ENCODE results near the gene EBP.

EBP gene

DNA sequence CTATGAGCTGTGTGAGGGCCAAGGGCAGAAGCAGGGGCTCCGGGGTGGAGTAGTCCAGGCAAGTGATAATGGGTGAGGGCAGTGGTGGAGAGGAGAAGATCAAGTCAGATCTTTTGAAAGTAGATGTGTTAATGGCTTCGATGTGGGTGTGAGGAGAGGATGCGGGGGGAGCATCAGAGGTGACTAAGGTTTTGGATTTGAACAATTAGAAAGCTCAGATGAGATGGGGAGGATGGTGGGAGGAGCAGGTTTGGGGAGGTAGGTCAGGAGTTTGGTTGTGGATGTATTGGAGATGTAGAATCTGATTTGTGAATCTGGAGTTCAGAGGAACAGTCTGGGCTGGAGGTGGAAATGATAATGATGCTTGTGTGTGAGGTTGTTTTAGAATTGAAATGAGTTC is 41.0 kb upstream of the EBP start:
- in situ Hi-C loops (cut with HindIII; ENCODE audit: low pct_unique_long_range_greater_than_20kb, low sequenced_read_pairs) = no loop called here
- no peak for TF ChIP-seq JUND (IDR thresholded peaks at IDR 0.05; ENCODE audit: low read depth)
- no peak for DNase-seq (ENCODE audit: low read depth in 1 of 2, low spot score in 1 of 2)

DNA sequence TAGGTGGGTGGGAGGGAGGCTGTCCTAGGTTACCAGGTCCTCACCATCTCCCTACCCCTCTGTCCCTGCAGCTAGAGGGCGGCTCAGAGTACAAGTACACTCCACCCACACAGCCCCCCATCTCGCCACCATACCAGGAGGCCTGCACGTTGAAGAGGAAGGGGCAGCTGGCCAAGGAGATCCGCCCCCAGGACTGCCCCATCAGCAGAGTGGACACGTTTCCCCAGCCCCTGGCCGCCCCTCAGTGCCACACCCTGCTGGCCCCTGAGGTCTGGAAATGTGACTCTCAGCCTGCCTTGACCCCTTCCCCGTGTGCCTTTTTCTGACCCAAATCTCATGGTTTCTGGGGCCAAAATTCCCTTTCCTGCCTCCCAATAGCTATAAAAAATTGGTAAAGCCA is 39.1 kb upstream of the EBP start:
- in situ Hi-C loops (cut with HindIII; ENCODE audit: low pct_unique_long_range_greater_than_20kb, low sequenced_read_pairs) = no loop called here
- DNase-seq (ENCODE audit: low read depth in 1 of 2, low spot score in 1 of 2) = no peak
- no peak for TF ChIP-seq JUND (IDR thresholded peaks at IDR 0.05; ENCODE audit: low read depth)

DNA sequence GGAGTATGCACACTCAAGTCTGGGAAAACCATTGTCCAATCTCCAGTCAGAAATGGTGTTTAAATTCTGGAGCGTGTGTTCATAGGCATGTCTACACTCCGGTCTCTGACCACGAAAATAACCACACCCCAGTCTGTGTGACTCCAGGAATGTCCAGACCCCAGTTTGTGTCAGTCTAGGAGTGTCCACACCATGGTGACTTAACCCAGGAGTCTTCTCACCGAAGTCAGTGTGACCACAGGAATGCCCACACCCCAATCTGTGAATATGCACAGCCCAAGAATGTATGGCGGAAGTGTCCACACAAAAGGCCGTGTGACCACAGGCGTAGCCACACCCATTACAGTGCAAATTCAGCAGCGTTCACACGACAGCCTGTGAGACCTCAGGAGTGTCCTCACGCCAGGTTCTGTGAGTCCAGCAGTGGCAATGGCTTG is 34.2 kb upstream of the EBP start:
- in situ Hi-C loops (cut with HindIII; ENCODE audit: low pct_unique_long_range_greater_than_20kb, low sequenced_read_pairs) = no loop called here
- peak in 1 of 2 experiments; percentile 55 for DNase-seq (ENCODE audit: low read depth in 1 of 2, low spot score in 1 of 2)
- no peak for TF ChIP-seq JUND (IDR thresholded peaks at IDR 0.05; ENCODE audit: low read depth)

DNA sequence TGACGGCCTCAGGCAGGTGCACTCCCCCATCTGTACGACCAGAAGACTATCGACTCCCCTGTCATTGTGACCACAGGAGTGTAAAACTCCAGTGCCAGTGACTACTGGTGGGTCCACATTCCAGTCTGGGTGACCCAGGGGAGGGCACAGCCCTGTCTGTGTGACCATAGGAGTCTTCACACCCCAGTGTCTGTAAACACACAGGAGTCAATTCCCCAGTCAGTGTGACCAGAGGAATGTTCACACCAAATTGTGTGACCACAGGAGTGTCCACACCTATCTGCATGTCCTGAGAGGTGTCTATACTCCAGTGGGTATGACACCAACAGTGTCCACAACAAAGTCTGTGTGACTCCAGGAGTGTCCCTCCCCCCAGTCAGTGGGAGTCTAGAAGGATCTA is 33.6 kb upstream of the EBP start:
- in situ Hi-C loops (cut with HindIII; ENCODE audit: low pct_unique_long_range_greater_than_20kb, low sequenced_read_pairs) = no loop called here
- peak in 1 of 2 experiments; percentile 21 for DNase-seq (ENCODE audit: low read depth in 1 of 2, low spot score in 1 of 2)
- no peak for TF ChIP-seq JUND (IDR thresholded peaks at IDR 0.05; ENCODE audit: low read depth)

DNA sequence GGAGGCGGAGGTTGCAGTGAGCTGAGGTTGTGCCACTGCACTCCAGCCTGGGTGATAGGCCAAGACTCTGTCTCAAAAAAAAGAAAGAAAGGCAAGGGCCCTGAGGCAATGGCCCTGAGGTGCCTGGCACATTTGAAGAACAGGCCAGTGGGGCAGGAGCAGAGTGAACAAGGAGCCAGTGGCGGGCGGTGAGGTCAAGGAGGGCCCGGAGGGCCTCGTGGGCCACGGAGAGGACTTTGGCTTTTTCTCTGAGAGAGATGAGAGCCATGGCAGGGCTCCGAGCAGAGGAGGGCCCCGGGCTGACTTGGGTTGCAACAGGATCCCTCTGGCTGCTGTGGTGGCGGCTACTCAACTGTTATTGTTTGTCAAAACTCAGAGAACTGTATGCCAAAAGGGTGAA is 32.3 kb upstream of the EBP start:
- in situ Hi-C loops (cut with HindIII; ENCODE audit: low pct_unique_long_range_greater_than_20kb, low sequenced_read_pairs) = no loop called here
- no peak for DNase-seq (ENCODE audit: low read depth in 1 of 2, low spot score in 1 of 2)
- no peak for TF ChIP-seq JUND (IDR thresholded peaks at IDR 0.05; ENCODE audit: low read depth)

DNA sequence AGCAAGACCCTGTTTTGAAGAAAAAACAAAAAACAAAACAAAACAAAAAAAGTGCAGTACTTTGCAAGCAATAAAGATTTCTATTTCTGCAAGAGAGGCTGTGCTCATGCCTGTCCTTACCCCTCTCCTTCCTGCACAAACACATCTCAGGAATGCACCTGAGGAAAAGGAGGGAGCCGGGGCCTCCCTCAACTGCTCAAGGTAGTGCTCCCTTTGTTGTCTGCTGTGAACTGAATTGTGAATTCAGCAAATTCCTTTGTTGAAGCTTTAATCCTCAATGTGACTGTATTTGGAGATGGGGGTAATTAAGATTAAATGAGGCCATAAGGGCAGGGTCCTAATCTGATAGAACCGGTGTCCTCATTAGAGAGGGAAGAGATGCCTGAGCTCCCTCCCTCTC is 31.7 kb upstream of the EBP start:
- no peak for DNase-seq (ENCODE audit: low read depth in 1 of 2, low spot score in 1 of 2)
- in situ Hi-C loops (cut with HindIII; ENCODE audit: low pct_unique_long_range_greater_than_20kb, low sequenced_read_pairs) = no loop called here
- TF ChIP-seq JUND (IDR thresholded peaks at IDR 0.05; ENCODE audit: low read depth) = no peak

DNA sequence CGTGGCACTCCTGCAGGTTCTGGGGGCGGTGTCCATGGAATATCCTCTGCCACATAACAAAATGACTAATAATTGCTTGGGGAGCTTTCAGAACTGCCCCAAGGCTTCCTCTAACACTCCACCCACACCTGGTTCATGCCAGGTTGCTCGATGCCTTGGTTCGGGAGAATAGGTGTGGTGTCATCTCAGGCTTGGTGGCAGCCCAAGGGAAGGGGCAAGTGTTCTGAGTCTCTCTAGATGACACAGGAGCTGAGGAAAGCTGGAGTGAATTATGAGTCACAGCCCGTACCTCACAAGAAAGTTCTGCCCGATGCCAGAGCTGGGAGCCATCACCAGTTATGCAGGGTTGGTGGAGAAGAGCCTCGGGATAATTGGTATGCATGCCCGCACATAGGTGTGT is 30.9 kb upstream of the EBP start:
- DNase-seq (ENCODE audit: low read depth in 1 of 2, low spot score in 1 of 2) = no peak
- TF ChIP-seq JUND (IDR thresholded peaks at IDR 0.05; ENCODE audit: low read depth) = no peak
- in situ Hi-C loops (cut with HindIII; ENCODE audit: low pct_unique_long_range_greater_than_20kb, low sequenced_read_pairs) = no loop called here

DNA sequence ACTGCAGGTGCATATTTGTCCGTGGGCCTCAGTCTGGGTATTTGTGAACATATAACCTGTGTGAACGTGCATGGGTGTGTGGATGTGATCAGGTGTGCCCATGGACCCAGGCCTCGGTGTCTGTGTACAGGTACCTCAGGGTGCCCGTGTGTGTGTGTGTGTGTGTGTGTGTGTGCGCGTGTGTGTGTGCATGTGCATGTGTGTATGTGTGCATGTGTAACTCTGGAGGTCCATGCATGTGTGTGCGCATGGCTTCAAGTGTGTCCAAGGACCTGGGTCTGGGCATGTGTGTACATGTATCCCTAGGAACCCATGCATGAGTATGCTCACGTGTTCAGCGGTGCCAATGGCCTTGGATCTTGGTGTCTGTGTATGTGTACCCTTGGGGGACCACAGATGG is 29.8 kb upstream of the EBP start:
- in situ Hi-C loops (cut with HindIII; ENCODE audit: low pct_unique_long_range_greater_than_20kb, low sequenced_read_pairs) = no loop called here
- TF ChIP-seq JUND (IDR thresholded peaks at IDR 0.05; ENCODE audit: low read depth) = no peak
- DNase-seq (ENCODE audit: low read depth in 1 of 2, low spot score in 1 of 2) = no peak

DNA sequence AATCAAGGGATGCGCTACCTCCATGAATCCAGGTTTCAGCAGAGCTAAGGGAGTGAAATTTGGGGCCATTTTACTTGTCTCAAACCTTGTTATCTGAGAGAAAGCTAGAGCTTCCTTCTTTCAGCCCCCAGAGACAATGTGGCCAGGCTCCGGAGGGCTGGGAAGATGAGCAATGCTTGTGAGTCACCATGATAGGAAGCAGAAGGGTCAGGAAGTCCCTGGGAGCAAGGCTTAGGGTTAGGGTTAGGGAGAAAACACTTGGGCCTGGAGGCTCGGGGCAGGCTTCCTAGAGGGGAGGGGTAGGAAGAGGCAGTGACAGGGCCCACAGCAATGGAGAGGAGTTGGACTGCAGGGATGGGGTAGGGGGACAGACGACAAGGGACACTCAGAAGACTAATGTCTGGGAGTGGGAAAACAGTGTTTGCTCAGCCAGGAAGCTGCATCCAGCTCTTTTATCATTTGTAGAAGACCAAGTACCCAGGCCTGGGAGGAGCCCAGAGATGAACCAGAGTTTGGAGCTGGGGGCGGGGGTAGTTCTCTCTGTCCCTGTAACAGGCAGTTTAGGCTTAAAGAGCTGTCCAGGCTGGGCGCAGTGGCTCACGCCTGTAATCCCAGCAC is 29.2 kb upstream of the EBP start:
- in situ Hi-C loops (cut with HindIII; ENCODE audit: low pct_unique_long_range_greater_than_20kb, low sequenced_read_pairs) = no loop called here
- TF ChIP-seq JUND (IDR thresholded peaks at IDR 0.05; ENCODE audit: low read depth) = no peak

DNA sequence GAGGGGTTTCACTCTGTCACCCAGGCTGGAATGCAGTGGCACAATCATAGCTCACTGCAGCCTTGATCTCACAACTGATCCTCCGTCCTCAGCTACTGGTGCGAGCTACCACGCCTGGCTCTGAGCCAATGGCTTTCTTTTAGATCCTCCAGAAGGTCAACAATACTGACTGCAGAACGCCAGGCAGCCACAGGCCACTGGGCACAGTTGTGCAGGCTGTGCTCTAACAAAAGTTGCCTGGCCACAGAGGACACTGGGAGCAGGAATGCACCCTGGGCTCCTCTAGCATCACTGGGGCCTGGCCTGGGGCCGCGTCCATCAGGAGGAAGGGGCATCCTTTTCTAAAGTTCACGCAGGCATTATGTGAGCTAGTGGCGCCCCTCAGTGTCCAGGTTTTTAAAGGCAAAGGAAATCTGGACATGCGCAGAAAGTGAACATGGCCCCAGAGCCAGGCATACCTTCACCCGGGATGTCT is 27.7 kb upstream of the EBP start:
- TF ChIP-seq JUND (IDR thresholded peaks at IDR 0.05; ENCODE audit: low read depth) = no peak
- peak in 1 of 2 experiments; percentile 72 for DNase-seq (ENCODE audit: low read depth in 1 of 2, low spot score in 1 of 2)
- in situ Hi-C loops (cut with HindIII; ENCODE audit: low pct_unique_long_range_greater_than_20kb, low sequenced_read_pairs) = no loop called here

More for the DNA sequence above, 29.2 kb upstream of the EBP start:
- no peak for DNase-seq (ENCODE audit: low read depth in 1 of 2, low spot score in 1 of 2)

DNA sequence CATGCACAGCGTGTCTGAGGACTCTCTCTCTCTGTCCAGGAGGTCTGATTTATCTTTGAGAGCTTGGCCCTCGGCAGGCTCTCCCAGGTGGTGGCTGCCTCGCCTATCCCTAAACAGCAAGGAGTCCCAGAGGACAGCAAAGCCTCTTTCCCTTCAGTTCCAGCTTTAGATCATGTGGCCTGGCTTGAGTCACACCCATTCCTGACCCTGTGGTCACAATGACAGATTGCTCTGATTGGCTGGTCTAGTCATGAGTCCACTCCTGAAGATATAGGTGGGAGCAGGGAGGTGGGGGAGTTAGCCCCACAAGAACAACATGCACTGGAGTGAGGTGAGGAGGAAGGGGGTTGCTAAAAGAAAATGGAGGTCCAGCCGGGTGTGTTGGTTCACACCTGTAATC is 24.9 kb upstream of the EBP start:
- in situ Hi-C loops (cut with HindIII; ENCODE audit: low pct_unique_long_range_greater_than_20kb, low sequenced_read_pairs) = no loop called here
- TF ChIP-seq JUND (IDR thresholded peaks at IDR 0.05; ENCODE audit: low read depth) = no peak
- no peak for DNase-seq (ENCODE audit: low read depth in 1 of 2, low spot score in 1 of 2)

DNA sequence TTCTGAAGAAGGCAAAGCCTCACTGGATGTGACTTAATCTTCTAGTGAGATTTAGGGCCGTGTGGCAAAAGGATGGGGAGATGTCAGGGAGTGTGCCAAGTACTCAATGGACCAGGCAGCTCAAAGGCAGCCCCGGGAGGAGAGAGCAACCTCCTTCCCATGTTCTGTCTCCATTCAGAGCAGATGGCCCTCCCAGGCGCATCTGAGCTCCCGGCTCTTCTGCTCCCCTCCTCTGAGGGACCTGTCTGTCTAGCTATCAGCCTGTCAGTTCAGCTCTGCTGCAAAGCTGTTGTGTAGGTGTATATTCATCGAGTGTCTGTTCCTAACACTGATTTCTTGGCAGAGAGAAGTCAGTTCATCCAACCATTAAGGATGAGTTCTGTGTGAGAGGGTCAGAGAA is 23.7 kb upstream of the EBP start:
- in situ Hi-C loops (cut with HindIII; ENCODE audit: low pct_unique_long_range_greater_than_20kb, low sequenced_read_pairs) = no loop called here
- DNase-seq (ENCODE audit: low read depth in 1 of 2, low spot score in 1 of 2) = no peak
- no peak for TF ChIP-seq JUND (IDR thresholded peaks at IDR 0.05; ENCODE audit: low read depth)

DNA sequence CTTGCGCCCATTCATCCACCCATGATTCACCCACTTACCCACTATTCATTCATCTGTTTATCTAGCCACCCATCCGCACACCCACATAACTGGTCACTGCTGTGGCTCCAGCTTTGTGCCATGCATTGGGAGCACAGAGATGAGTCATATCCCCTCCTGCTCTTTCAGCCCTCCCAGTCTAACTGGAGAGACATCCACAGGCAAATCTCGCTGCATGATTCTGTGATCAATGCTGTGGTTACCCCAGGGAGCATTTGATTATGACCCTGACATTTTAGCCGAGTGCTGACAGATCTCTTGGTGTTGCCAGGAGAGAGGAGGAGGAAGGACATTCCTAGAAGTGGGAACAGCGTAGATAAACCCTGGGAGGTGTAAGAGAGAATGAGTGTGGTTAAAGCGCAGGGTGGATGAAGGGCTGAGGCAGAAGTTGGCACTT is 23.2 kb upstream of the EBP start:
- in situ Hi-C loops (cut with HindIII; ENCODE audit: low pct_unique_long_range_greater_than_20kb, low sequenced_read_pairs) = no loop called here

DNA sequence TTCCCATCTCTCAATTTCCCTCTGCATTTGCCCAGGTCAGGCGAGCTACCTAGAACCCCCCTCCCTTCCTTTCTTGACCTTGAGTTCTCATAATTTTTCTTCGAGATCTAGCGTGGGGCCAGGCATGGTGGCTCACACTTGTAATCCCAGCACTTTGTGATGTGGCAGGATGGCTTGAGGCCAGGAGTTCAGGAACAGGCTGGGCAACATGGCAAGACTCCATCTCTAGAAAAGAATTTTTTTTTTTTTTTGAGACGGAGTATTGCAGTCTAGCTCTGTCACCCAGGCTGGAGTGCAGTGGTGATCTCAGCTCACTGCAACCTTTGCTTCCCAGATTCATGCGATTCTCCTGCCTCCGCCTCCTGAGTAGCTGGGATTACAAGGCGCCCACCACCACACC is 17.3 kb upstream of the EBP start:
- in situ Hi-C loops (cut with HindIII; ENCODE audit: low pct_unique_long_range_greater_than_20kb, low sequenced_read_pairs) = no loop called here
- no peak for DNase-seq (ENCODE audit: low read depth in 1 of 2, low spot score in 1 of 2)
- TF ChIP-seq JUND (IDR thresholded peaks at IDR 0.05; ENCODE audit: low read depth) = no peak

More for the DNA sequence above, 23.2 kb upstream of the EBP start:
- TF ChIP-seq JUND (IDR thresholded peaks at IDR 0.05; ENCODE audit: low read depth) = no peak
- no peak for DNase-seq (ENCODE audit: low read depth in 1 of 2, low spot score in 1 of 2)

All from T47D (cell line).